Calu3 (cell line): ENCODE measurements around the gene ARMC7. TPM values are rescaled to one million over a fixed set of nuclear protein-coding genes. Genes with fewer than 3 reads are reported as not detected.

Experiments
- BruUV-seq: library from RNA; stranded (reverse); fragments of 400-500 nt; replicated peaks from 2 replicates; lab custom pipeline; 2021; lab: Mats Ljungman, UMichigan
- CTCF ChIA-PET: fragments of 300-600 bp; sonication (Branson Sonifier 250); formaldehyde crosslinking; loops from one replicate; lab custom pipeline; 2022; ENCODE audit warnings: antibody characterized with exemption; lab: Charles Lee
- DNase-seq: peaks from one replicate; pipeline ENCODE4 v3.0.0; 2022
- H3K27ac Mint-ChIP-seq: one replicate; pipeline ENCODE4 v1.8.0; 2022; ENCODE audit warnings: mixed read lengths; ENCODE audit not compliant: unreplicated experiment
- H3K27me3 Mint-ChIP-seq: one replicate; pipeline ENCODE4 v1.8.0; 2022; ENCODE audit warnings: mixed read lengths; ENCODE audit not compliant: unreplicated experiment
- H3K36me3 Mint-ChIP-seq: one replicate; pipeline ENCODE4 v1.8.0; 2022; ENCODE audit warnings: mild to moderate bottlenecking, moderate library complexity, mixed read lengths; ENCODE audit not compliant: insufficient read depth, unreplicated experiment
- H3K4me1 Mint-ChIP-seq: one replicate; pipeline ENCODE4 v1.8.0; 2022; ENCODE audit warnings: mild to moderate bottlenecking, low read depth, mixed read lengths; ENCODE audit not compliant: unreplicated experiment
- H3K4me3 Mint-ChIP-seq: one replicate; pipeline ENCODE4 v1.8.0; 2022; ENCODE audit warnings: mild to moderate bottlenecking, low read depth, moderate library complexity, mixed read lengths; ENCODE audit not compliant: unreplicated experiment
- H3K9me3 Mint-ChIP-seq: one replicate; pipeline ENCODE4 v1.8.0; 2022; ENCODE audit warnings: low read depth, mixed read lengths; ENCODE audit not compliant: unreplicated experiment
- intact Hi-C: fragments of 100-400 bp; cut with micrococcal nuclease; formaldehyde crosslinking; loops from one replicate; pipeline ENCODE4 v1.10.0; 2022; ENCODE audit not compliant: unreplicated experiment
- total RNA-seq: library from RNA; stranded (reverse); gene quantifications from 2 replicates; pipeline ENCODE4 v1.2.3, GENCODE V29; 2022
- TF ChIP-seq, protein P1 (sequence below): fragments of 200-600 bp; IDR thresholded peaks from one replicate; pipeline ENCODE4 v1.8.0; 2022; ENCODE audit warnings: antibody characterized with exemption; ENCODE audit not compliant: unreplicated experiment

The ARMC7 gene
- total RNA-seq, 1 experiment from 2014 or later, result 18.6 TPM

GRCh38 chr17:75098861-75099260 is 10.9 kb upstream of the ARMC7 start:
- TF ChIP-seq, protein P1, sequence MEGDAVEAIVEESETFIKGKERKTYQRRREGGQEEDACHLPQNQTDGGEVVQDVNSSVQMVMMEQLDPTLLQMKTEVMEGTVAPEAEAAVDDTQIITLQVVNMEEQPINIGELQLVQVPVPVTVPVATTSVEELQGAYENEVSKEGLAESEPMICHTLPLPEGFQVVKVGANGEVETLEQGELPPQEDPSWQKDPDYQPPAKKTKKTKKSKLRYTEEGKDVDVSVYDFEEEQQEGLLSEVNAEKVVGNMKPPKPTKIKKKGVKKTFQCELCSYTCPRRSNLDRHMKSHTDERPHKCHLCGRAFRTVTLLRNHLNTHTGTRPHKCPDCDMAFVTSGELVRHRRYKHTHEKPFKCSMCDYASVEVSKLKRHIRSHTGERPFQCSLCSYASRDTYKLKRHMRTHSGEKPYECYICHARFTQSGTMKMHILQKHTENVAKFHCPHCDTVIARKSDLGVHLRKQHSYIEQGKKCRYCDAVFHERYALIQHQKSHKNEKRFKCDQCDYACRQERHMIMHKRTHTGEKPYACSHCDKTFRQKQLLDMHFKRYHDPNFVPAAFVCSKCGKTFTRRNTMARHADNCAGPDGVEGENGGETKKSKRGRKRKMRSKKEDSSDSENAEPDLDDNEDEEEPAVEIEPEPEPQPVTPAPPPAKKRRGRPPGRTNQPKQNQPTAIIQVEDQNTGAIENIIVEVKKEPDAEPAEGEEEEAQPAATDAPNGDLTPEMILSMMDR, result no peak
- BruUV-seq, result no TSS peak
- CTCF ChIA-PET, result interaction anchor here (0.7 kb wide), 1 partner anchor 45 kb away, joined by 3 read pairs; no protein-coding TSS in a partner anchor
- H3K36me3 Mint-ChIP-seq, result peaks cover 93% of the 10 kb centered on the region
- intact Hi-C loops, result no loop called here
- H3K27ac Mint-ChIP-seq, result no peak overlapping the region
- peaks cover 9% of the 10 kb centered on the region for H3K4me1 Mint-ChIP-seq
- H3K9me3 Mint-ChIP-seq, result no peaks in the 10 kb centered on the region
- no peak for DNase-seq
- H3K27me3 Mint-ChIP-seq, result no peaks in the 10 kb centered on the region
- H3K4me3 Mint-ChIP-seq, result no peak overlapping the region

- TF ChIP-seq, protein P1, result no peak
- Mint-ChIP-seq H3K9me3 (no peaks in the 10 kb centered on the region), H3K27ac (peak overlapping the region; percentile 33), H3K4me1 (peaks cover 15% of the 10 kb centered on the region), H3K36me3 (peaks cover 95% of the 10 kb centered on the region), H3K27me3 (no peaks in the 10 kb centered on the region), H3K4me3 (no peak overlapping the region)
- CTCF ChIA-PET, result no interaction called here
- DNase-seq, result no peak
- BruUV-seq, result no TSS peak
- intact Hi-C loops, result no loop called here
These were observed 9.7 kb upstream of the ARMC7 start for GRCh38 chr17:75099881-75100595.

DNA sequence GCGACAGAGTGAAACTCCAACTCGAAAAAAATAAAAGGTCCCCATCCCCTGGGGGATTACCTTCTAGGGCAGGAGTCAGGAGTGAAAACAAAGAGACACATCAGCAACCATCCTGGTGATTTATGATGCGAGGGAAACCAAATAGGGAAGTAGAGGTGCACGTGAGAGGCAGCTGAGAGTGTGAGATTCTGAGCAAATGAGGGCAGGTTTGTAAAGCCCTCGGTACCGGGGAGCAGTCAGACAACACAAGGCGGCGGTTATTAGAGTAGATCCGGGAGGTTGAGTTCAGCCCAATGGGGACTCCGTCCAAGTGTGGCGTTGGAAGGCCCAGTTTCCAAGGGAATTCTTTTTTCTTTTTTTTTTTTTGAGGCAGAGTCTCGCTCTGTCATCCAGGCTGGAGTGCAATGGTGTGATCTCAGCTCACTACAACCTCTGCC is 7.4 kb upstream of the ARMC7 start:
- Mint-ChIP-seq H3K27me3 (no peaks in the 10 kb centered on the region), H3K27ac (no peak overlapping the region), H3K4me1 (peaks cover 27% of the 10 kb centered on the region), H3K9me3 (no peaks in the 10 kb centered on the region), H3K36me3 (peaks cover 99% of the 10 kb centered on the region), H3K4me3 (peak overlapping the region; percentile 17)
- DNase-seq, result no peak
- TF ChIP-seq, protein P1, result no peak
- no TSS peak for BruUV-seq
- intact Hi-C loops, result no loop called here
- CTCF ChIA-PET, result no interaction called here

- BruUV-seq, result TSS peak; percentile 12
- CTCF ChIA-PET, result interaction anchor here (0.6 to 1.9 kb wide), 5 partner anchors 8 to 606 kb away, joined by 3 to 8 read pairs (median 6); no protein-coding TSS in a partner anchor
- Mint-ChIP-seq H3K27ac (peak overlapping the region; percentile 90), H3K9me3 (no peaks in the 10 kb centered on the region), H3K27me3 (no peaks in the 10 kb centered on the region), H3K4me1 (peaks cover 19% of the 10 kb centered on the region), H3K4me3 (no peak overlapping the region), H3K36me3 (peaks cover 99% of the 10 kb centered on the region)
- intact Hi-C loops, result no loop called here
- no peak for DNase-seq
- TF ChIP-seq, protein P1, result no peak
These were observed 5.9 kb upstream of the ARMC7 start for GRCh38 chr17:75103601-75104554.
